Stimulated activated CD8-positive, alpha-beta memory T cell treated with anti-CD3 and anti-CD28 coated beads, Interleukin-2, amount 100 ng/mL, for 1 hour (primary cell): ENCODE data around the gene TSHZ2.
"Not testable (repeated sequence)": the region's sequence is repeated elsewhere in the genome, so short reads cannot be mapped to it uniquely, and the experiment has no call there.

Experiments used
- DNase-seq, 2 donors: peaks; one replicate each; pipeline ENCODE4 v3.0.0-alpha.2; 2020; ENCODE audit warnings: low read depth in 2 of 2

Gene TSHZ2

GRCh38 chr20:53500651-53501050 lies 528.5 kb downstream of the TSHZ2 start:
- no peak for DNase-seq

- DNase-seq = no peak
These were observed 530.7 kb downstream of the TSHZ2 start for GRCh38 chr20:53502820-53503219.

GRCh38 chr20:53503517-53503919 lies 531.4 kb downstream of the TSHZ2 start:
- no peak for DNase-seq

- DNase-seq = not testable (repeated sequence)
These were observed 531.9 kb downstream of the TSHZ2 start for GRCh38 chr20:53504106-53504505.

- DNase-seq = no peak
These were observed 538.1 kb downstream of the TSHZ2 start for GRCh38 chr20:53510262-53510661.

- no peak for DNase-seq
These were observed 538.5 kb downstream of the TSHZ2 start for GRCh38 chr20:53510704-53511103.

GRCh38 chr20:53512076-53512475 lies 539.9 kb downstream of the TSHZ2 start:
- no peak for DNase-seq

GRCh38 chr20:53513168-53513488 lies 541.0 kb downstream of the TSHZ2 start:
- DNase-seq = no peak

- no peak for DNase-seq
These were observed 541.5 kb downstream of the TSHZ2 start for GRCh38 chr20:53513489-53514298.

GRCh38 chr20:53515749-53516148 lies 543.6 kb downstream of the TSHZ2 start:
- no peak for DNase-seq

GRCh38 chr20:53517146-53517545 lies 545.0 kb downstream of the TSHZ2 start:
- DNase-seq = no peak

- not testable (repeated sequence) for DNase-seq
These were observed 549.3 kb downstream of the TSHZ2 start for GRCh38 chr20:53521421-53521820.

- no peak for DNase-seq
These were observed 549.9 kb downstream of the TSHZ2 start for GRCh38 chr20:53522026-53522425.

GRCh38 chr20:53522696-53523095 lies 550.5 kb downstream of the TSHZ2 start:
- DNase-seq = no peak

GRCh38 chr20:53523615-53524014 lies 551.5 kb downstream of the TSHZ2 start:
- DNase-seq = not testable (repeated sequence)

- no peak for DNase-seq
These were observed 552.6 kb downstream of the TSHZ2 start for GRCh38 chr20:53524589-53525312.

- no peak for DNase-seq
These were observed 555.0 kb downstream of the TSHZ2 start for GRCh38 chr20:53527196-53527595.

GRCh38 chr20:53529658-53530057 lies 557.5 kb downstream of the TSHZ2 start:
- no peak for DNase-seq

GRCh38 chr20:53530440-53530839 lies 558.3 kb downstream of the TSHZ2 start:
- DNase-seq = no peak

GRCh38 chr20:53532654-53533312 lies 560.6 kb downstream of the TSHZ2 start:
- DNase-seq = not testable (repeated sequence)

GRCh38 chr20:53533500-53533899 lies 561.3 kb downstream of the TSHZ2 start:
- no peak for DNase-seq

GRCh38 chr20:53534037-53534436 lies 561.9 kb downstream of the TSHZ2 start:
- no peak for DNase-seq

- no peak for DNase-seq
These were observed 563.7 kb downstream of the TSHZ2 start for GRCh38 chr20:53535878-53536277.
